Measurements from ENCODE around the gene C9orf85. TPM values are rescaled to one million over a fixed set of nuclear protein-coding genes. Genes with fewer than 3 reads are reported as not detected.

The C9orf85 gene
- total and polyA plus RNA-seq, 2 donors (not counting 1 experiment from before 2014, with no cell fraction given) = 4.3 to 9.6 TPM

DNA sequence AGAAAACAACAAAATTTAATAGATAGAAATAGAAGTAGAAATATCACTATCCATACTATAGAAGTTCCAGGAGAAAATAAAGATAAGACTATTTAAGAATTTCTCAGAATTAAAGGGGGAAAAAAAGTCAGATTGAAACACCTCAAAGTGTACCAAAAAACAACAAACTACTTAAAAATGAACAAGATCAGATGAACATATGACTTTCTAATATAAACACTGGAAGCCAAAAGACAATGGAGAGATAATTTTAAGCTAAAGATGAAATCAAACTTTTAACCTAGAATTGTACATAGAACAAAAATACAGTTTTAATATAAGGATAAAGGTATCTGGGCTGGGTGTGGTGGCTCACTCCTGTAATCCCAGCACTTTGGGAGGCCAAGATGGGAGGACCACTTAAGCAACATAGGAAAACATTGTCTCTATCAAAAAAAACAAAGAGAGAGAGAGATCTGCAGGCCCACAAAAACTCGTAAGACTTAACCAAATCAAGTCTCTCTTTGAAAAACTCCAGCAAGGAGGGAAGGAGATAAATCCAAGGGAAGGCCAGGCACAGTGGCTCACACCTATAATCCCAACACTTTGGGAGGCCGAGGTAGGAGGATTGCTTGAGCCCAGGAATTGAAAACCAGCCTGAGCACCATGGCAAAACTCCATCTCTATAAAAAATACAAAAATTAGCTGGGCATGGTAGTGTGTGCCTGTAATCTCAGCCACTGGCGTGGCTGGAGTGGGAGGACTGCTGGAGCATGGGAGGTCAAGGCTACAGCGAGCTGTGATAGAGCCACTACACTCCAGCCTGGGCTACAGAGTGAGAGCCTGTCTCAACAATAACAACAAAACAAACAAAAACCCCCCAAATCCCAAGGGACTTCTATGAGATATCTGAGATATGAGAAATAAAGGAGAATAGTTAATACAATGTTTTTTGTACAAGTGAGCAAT, 32.8 kb upstream of the C9orf85 start:
- POLR2A ChIA-PET = no interaction called here
- intact Hi-C loops (cut with micrococcal nuclease) = no loop called here
- Mint-ChIP-seq H3K27ac (no peak overlapping the region), H3K4me1 (peaks cover 15% of the 10 kb centered on the region), H3K9me3 (ENCODE audit: insufficient read depth) (peaks cover 19% of the 10 kb centered on the region), H3K4me3 (no peak overlapping the region), H3K27me3 (no peaks in the 10 kb centered on the region)
- peaks cover 20 to 49% (median 35%) of the 10 kb centered on the region in 3 donors for H3K9me3 ChIP-seq (ENCODE audit: control extremely low read depth in 1 of 3, control insufficient read depth in 2 of 3, insufficient read depth in 1 of 3, low read length in 2 of 3)
- no peak overlapping the region for H3K27ac ChIP-seq (ENCODE audit: low read length in 2 of 2)
- H3K4me3 ChIP-seq (ENCODE audit: control extremely low read depth in 1 of 5, extremely low read depth in 1 of 5, insufficient read depth in 1 of 5, low read depth in 2 of 5, low read length in 4 of 5) = no peak overlapping the region
- TF ChIP-seq, protein P1, sequence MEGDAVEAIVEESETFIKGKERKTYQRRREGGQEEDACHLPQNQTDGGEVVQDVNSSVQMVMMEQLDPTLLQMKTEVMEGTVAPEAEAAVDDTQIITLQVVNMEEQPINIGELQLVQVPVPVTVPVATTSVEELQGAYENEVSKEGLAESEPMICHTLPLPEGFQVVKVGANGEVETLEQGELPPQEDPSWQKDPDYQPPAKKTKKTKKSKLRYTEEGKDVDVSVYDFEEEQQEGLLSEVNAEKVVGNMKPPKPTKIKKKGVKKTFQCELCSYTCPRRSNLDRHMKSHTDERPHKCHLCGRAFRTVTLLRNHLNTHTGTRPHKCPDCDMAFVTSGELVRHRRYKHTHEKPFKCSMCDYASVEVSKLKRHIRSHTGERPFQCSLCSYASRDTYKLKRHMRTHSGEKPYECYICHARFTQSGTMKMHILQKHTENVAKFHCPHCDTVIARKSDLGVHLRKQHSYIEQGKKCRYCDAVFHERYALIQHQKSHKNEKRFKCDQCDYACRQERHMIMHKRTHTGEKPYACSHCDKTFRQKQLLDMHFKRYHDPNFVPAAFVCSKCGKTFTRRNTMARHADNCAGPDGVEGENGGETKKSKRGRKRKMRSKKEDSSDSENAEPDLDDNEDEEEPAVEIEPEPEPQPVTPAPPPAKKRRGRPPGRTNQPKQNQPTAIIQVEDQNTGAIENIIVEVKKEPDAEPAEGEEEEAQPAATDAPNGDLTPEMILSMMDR (IDR thresholded peaks at IDR 0.05) = no peak
- TF ChIP-seq EZH2 (IDR thresholded peaks at IDR 0.05; ENCODE audit: borderline replicate concordance, insufficient read depth, low read depth, low read length, poor library complexity, severe bottlenecking) = no peak
- ATAC-seq (ENCODE audit: low read depth) = no peak
- peaks cover 26% of the 10 kb centered on the region for H4K20me1 ChIP-seq (ENCODE audit: control insufficient read depth, insufficient read depth, low read length, poor library complexity, severe bottlenecking)
- WGBS (ENCODE audit: insufficient coverage) = no CpG with 5 or more reads among the region's 4 CpGs
- H3K79me2 ChIP-seq (ENCODE audit: control insufficient read depth, insufficient read depth, low read length) = peaks cover 100% of the 10 kb centered on the region
- no peak for DNase-seq
- no peak overlapping the region for H3K9ac ChIP-seq (ENCODE audit: low read length)
- peaks cover 4 to 7% of the 10 kb centered on the region in 2 experiments for H3K36me3 ChIP-seq (replicated peaks in 1 of 2; ENCODE audit: control extremely low read depth in 1 of 2, control insufficient read depth in 1 of 2, extremely low read depth in 1 of 2, insufficient read depth in 2 of 2, low read length in 1 of 2)
- CTCF ChIA-PET = no interaction called here
- H3K27me3 ChIP-seq (replicated peaks in 1 of 4; ENCODE audit: control extremely low read depth in 1 of 4, control insufficient read depth in 3 of 4, insufficient read depth in 4 of 4, low read length in 3 of 4) = no peaks in the 10 kb centered on the region
- no peaks in the 10 kb centered on the region for H3K4me1 ChIP-seq (ENCODE audit: control insufficient read depth in 2 of 2, insufficient read depth in 2 of 2, low read length in 2 of 2)
- no peak overlapping the region for H3K4me2 ChIP-seq (replicated peaks; ENCODE audit: low read depth, low read length, poor library complexity, severe bottlenecking)
- H2AFZ ChIP-seq (ENCODE audit: insufficient read depth, low read depth, low read length, poor library complexity, severe bottlenecking) = no peak overlapping the region

DNA sequence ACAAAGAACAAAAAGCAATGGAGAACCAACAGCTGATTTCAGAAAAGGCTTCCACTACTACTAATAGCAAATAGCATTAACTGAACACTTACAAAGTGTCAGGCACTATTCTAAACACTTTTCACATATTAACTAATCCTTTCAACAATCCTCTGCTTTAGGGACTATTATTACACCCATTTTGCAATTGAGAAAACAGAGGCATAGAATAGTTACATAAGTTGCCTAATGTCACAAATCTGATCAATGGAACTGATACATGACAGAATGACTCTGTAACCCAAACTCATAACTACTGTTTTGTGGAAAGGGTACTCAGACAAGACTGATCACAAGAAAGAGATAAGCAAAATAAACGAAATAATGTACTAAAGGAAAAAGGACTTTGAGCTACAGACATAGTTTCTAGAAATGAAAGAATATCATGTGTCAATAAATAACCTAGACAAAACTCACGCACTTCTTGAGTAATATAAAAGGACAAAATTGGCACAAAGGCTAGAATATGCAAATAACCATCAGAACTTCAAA, 31.7 kb upstream of the C9orf85 start:
- peaks cover 25% of the 10 kb centered on the region for H3K9me3 Mint-ChIP-seq (ENCODE audit: insufficient read depth)
- Histone ChIP-seq H3K79me2 (ENCODE audit: control insufficient read depth, insufficient read depth, low read length) (peaks cover 100% of the 10 kb centered on the region), H3K27ac (ENCODE audit: low read length in 2 of 2) (no peak overlapping the region), H3K9me3 (ENCODE audit: control extremely low read depth in 1 of 3, control insufficient read depth in 2 of 3, insufficient read depth in 1 of 3, low read length in 2 of 3) (peaks cover 20 to 59% (median 37%) of the 10 kb centered on the region in 3 donors), H3K9ac (ENCODE audit: low read length) (no peak overlapping the region), H3K4me2 (replicated peaks; ENCODE audit: low read depth, low read length, poor library complexity, severe bottlenecking) (no peak overlapping the region), H2AFZ (ENCODE audit: insufficient read depth, low read depth, low read length, poor library complexity, severe bottlenecking) (no peak overlapping the region), H3K27me3 (replicated peaks in 1 of 4; ENCODE audit: control extremely low read depth in 1 of 4, control insufficient read depth in 3 of 4, insufficient read depth in 4 of 4, low read length in 3 of 4) (no peaks in the 10 kb centered on the region), H4K20me1 (ENCODE audit: control insufficient read depth, insufficient read depth, low read length, poor library complexity, severe bottlenecking) (peaks cover 26% of the 10 kb centered on the region), H3K4me1 (ENCODE audit: control insufficient read depth in 2 of 2, insufficient read depth in 2 of 2, low read length in 2 of 2) (peaks cover 0 to under 1% of the 10 kb centered on the region in 2 donors), H3K36me3 (replicated peaks in 1 of 2; ENCODE audit: control extremely low read depth in 1 of 2, control insufficient read depth in 1 of 2, extremely low read depth in 1 of 2, insufficient read depth in 2 of 2, low read length in 1 of 2) (peaks cover 0 to 5% of the 10 kb centered on the region in 2 experiments), H3K4me3 (ENCODE audit: control extremely low read depth in 1 of 5, extremely low read depth in 1 of 5, insufficient read depth in 1 of 5, low read depth in 2 of 5, low read length in 4 of 5) (no peak overlapping the region)
- no peak for ATAC-seq (ENCODE audit: low read depth)
- WGBS (ENCODE audit: insufficient coverage) = no CpG with 5 or more reads among the region's 2 CpGs
- no peak for DNase-seq
- no peaks in the 10 kb centered on the region for H3K27me3 Mint-ChIP-seq
- H3K4me3 Mint-ChIP-seq = no peak overlapping the region
- ChIA-PET POLR2A (no interaction called here), CTCF (interaction anchor here (1.1 kb wide), 1 partner anchor 61 kb away, joined by 3 read pairs; no protein-coding TSS in a partner anchor)
- peaks cover 22% of the 10 kb centered on the region for H3K4me1 Mint-ChIP-seq
- no peak overlapping the region for H3K27ac Mint-ChIP-seq
- intact Hi-C loops (cut with micrococcal nuclease) = no loop called here
- no peak for TF ChIP-seq EZH2 (IDR thresholded peaks at IDR 0.05; ENCODE audit: borderline replicate concordance, insufficient read depth, low read depth, low read length, poor library complexity, severe bottlenecking)
- TF ChIP-seq, protein P1 (IDR thresholded peaks at IDR 0.05) = no peak
